Measurements from ENCODE around the gene ERN2. TPM values are rescaled to one million over a fixed set of nuclear protein-coding genes. Genes with fewer than 3 reads are reported as not detected.
A peak's percentile ranks its signal among the peaks of the same experiment; 100 is the strongest.

ERN2 gene
- 0.60 and 0.71 TPM in 2 replicates for total RNA-seq
- long read RNA-seq, result 0 reads

DNA sequence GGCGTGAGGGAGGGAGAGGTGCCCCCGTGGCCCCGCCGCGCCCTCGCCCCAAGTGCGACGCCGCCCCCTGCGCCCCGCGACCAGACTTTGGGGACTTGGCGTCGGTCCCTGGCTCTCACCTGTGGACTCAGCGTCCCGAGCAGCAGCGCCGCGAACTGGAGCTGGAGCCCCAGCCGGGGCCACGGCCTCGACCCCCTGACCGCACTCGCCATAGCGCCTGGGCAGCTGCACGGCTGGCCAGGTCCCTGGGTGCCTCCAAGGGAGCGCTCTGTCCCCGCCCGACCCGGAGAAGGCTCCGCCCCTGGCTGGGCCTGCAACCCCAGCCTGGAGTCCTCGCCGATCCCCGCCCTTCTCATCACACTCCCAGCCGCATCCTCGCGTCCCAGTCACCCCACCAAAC, at the start of gene ERN2:
Gene ERN2 (minus strand): TSS at position 247 of the 400 bp plus-strand sequence. CDS start 35 bp downstream, at position 212.
- H3K4me3 Mint-ChIP-seq (ENCODE audit: low read depth), result peak within 1 kb of the TSS; percentile 26
- H3K36me3 Mint-ChIP-seq (ENCODE audit: insufficient read depth), result no peaks in the 10 kb centered on the region
- H3K27ac Mint-ChIP-seq, result no peak within 1 kb of the TSS
- H3K9me3 Mint-ChIP-seq (ENCODE audit: low read depth), result peaks cover 6% of the 10 kb centered on the region
- no peaks in the 10 kb centered on the region for H3K4me1 Mint-ChIP-seq (ENCODE audit: low read depth)
- H3K27me3 Mint-ChIP-seq, result peaks cover 64% of the 10 kb centered on the region
- TF ChIP-seq CTCF (IDR thresholded peaks at IDR 0.05; ENCODE audit: unreplicated experiment), result no peak
- no peak for DNase-seq (ENCODE audit: low spot score, unreplicated experiment)

- Mint-ChIP-seq H3K9me3 (ENCODE audit: low read depth) (peaks cover 4% of the 10 kb centered on the region), H3K4me3 (ENCODE audit: low read depth) (no peak overlapping the region), H3K27me3 (peaks cover 49% of the 10 kb centered on the region), H3K4me1 (ENCODE audit: low read depth) (no peaks in the 10 kb centered on the region), H3K36me3 (ENCODE audit: insufficient read depth) (no peaks in the 10 kb centered on the region), H3K27ac (no peak overlapping the region)
- DNase-seq (ENCODE audit: low spot score, unreplicated experiment), result no peak
- TF ChIP-seq CTCF (IDR thresholded peaks at IDR 0.05; ENCODE audit: unreplicated experiment), result no peak
Measured at GRCh38 chr16:23757937-23758619, 45.1 kb upstream of the ERN2 start.

DNA sequence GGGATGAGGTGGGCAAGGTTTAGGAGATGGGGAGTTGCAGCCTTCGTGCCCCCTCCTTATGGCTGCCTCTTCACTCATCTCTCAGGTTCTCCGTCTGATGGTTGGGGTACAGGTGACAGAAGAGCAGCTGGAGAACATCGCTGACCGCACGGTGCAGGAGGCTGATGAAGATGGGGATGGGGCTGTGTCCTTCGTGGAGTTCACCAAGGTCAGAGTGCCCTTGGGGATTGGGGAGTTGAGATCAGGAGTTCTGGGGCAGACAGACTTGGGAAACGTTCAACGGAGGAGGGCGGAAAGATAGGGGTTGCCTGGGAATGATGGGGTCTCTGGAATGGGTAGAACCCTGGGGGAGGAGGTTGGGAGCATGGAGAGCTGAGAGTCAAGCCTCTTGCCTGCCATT, 44.1 kb upstream of the ERN2 start:
- TF ChIP-seq CTCF (IDR thresholded peaks at IDR 0.05; ENCODE audit: unreplicated experiment), result no peak
- H3K27me3 Mint-ChIP-seq, result peaks cover 56% of the 10 kb centered on the region
- H3K27ac Mint-ChIP-seq, result no peak overlapping the region
- H3K4me1 Mint-ChIP-seq (ENCODE audit: low read depth), result no peaks in the 10 kb centered on the region
- H3K9me3 Mint-ChIP-seq (ENCODE audit: low read depth), result peaks cover 4% of the 10 kb centered on the region
- no peaks in the 10 kb centered on the region for H3K36me3 Mint-ChIP-seq (ENCODE audit: insufficient read depth)
- no peak overlapping the region for H3K4me3 Mint-ChIP-seq (ENCODE audit: low read depth)
- no peak for DNase-seq (ENCODE audit: low spot score, unreplicated experiment)

GRCh38 chr16:23755484-23755809, 42.4 kb upstream of the ERN2 start:
- TF ChIP-seq CTCF (IDR thresholded peaks at IDR 0.05; ENCODE audit: unreplicated experiment), result no peak
- no peak for DNase-seq (ENCODE audit: low spot score, unreplicated experiment)
- H3K9me3 Mint-ChIP-seq (ENCODE audit: low read depth), result peaks cover 4% of the 10 kb centered on the region
- H3K36me3 Mint-ChIP-seq (ENCODE audit: insufficient read depth), result no peaks in the 10 kb centered on the region
- H3K27me3 Mint-ChIP-seq, result peaks cover 59% of the 10 kb centered on the region
- no peaks in the 10 kb centered on the region for H3K4me1 Mint-ChIP-seq (ENCODE audit: low read depth)
- H3K27ac Mint-ChIP-seq, result no peak overlapping the region
- H3K4me3 Mint-ChIP-seq (ENCODE audit: low read depth), result no peak overlapping the region

DNA sequence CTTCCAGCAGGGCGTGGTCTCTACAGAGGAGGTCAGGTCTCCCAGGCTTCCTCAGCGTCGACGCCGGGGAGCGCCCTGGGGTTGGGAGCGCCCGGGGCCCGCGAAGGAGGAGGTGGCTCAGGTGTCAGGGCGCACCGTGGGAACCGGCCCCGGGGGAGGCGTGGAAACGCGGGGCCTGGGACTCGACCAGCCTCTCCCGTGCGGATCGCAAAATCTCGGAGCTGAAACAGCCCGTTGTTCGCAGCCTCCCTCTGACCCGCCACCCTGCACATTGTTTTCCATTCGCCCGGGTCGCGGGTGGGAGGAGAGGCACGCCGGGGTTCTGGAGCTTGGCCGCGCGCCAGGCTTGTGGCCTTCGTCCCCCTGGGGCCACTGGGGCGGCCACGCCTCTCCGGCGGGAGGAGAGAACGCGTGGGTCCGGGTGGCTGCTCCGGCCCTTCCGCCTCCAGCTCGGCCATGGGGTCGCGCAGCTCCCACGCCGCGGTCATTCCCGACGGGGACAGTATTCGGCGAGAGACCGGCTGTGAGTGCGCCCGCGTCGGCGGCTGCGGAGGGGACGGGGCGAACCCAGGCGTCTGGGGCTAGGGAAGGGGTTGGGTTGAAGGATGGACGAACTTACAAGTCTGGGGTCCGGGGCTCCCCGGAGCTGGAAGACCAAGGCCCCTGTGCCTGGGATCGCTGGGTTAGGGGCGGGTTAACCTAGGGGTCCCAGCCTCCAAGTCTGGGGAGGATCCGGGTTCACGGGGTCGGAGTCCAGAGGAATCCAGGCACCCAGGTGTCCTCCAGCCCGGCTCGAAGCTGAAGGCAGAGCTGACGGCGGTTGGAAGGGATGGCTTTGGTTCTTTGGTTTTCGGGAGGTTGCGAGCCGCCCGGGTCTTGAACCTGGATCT, 41.8 kb upstream of the ERN2 start, which contains the start of gene CHP2:
Gene CHP2 (plus strand): TSS at position 433 of the 890 bp plus-strand sequence. CDS start 24 bp downstream, at position 457.
- Mint-ChIP-seq H3K27ac (no peak within 1 kb of the TSS), H3K9me3 (ENCODE audit: low read depth) (peaks cover 4% of the 10 kb centered on the region), H3K36me3 (ENCODE audit: insufficient read depth) (no peaks in the 10 kb centered on the region), H3K27me3 (peaks cover 55% of the 10 kb centered on the region), H3K4me3 (ENCODE audit: low read depth) (no peak within 1 kb of the TSS), H3K4me1 (ENCODE audit: low read depth) (no peaks in the 10 kb centered on the region)
- no peak for DNase-seq (ENCODE audit: low spot score, unreplicated experiment)
- TF ChIP-seq CTCF (IDR thresholded peaks at IDR 0.05; ENCODE audit: unreplicated experiment), result no peak
